ENCODE data around the gene IL31RA.
"Not testable (repeated sequence)": the region's sequence is repeated elsewhere in the genome, so short reads cannot be mapped to it uniquely, and the experiment has no call there.

The IL31RA gene

GRCh38 chr5:55925712-55926111, 74.6 kb downstream of the IL31RA start:
- DNase-seq (ENCODE audit: low read depth): no peak

- DNase-seq (ENCODE audit: low read depth): no peak
Observed at GRCh38 chr5:55926476-55926875, 75.3 kb downstream of the IL31RA start.

GRCh38 chr5:55927861-55928655, 76.9 kb downstream of the IL31RA start:
- no peak for DNase-seq (ENCODE audit: low read depth)

GRCh38 chr5:55929020-55929799, 78.1 kb downstream of the IL31RA start:
- no peak for DNase-seq (ENCODE audit: low read depth)

- DNase-seq (ENCODE audit: low read depth): no peak
Observed at GRCh38 chr5:55932700-55933099, 81.5 kb downstream of the IL31RA start.

- no peak for DNase-seq (ENCODE audit: low read depth)
Observed at GRCh38 chr5:55933377-55934114, 82.4 kb downstream of the IL31RA start.

- no peak for DNase-seq (ENCODE audit: low read depth)
Observed at GRCh38 chr5:55934115-55934613, 83.0 kb downstream of the IL31RA start.

GRCh38 chr5:55934720-55935119, 83.6 kb downstream of the IL31RA start:
- DNase-seq (ENCODE audit: low read depth): no peak

GRCh38 chr5:55935371-55935770, 84.2 kb downstream of the IL31RA start:
- DNase-seq (ENCODE audit: low read depth): no peak

- peak; percentile 82 for DNase-seq (ENCODE audit: low read depth)
Observed at GRCh38 chr5:55936100-55936693, 85.0 kb downstream of the IL31RA start.

GRCh38 chr5:55937598-55937997, 86.4 kb downstream of the IL31RA start:
- not testable (repeated sequence) for DNase-seq (ENCODE audit: low read depth)

GRCh38 chr5:55941154-55941553, 90.0 kb downstream of the IL31RA start:
- not testable (repeated sequence) for DNase-seq (ENCODE audit: low read depth)

GRCh38 chr5:55959208-55959607, 108.1 kb downstream of the IL31RA start:
- no peak for DNase-seq (ENCODE audit: low read depth)

GRCh38 chr5:55960779-55961178, 109.6 kb downstream of the IL31RA start:
- DNase-seq (ENCODE audit: low read depth): no peak

- no peak for DNase-seq (ENCODE audit: low read depth)
Observed at GRCh38 chr5:55965525-55965924, 114.4 kb downstream of the IL31RA start.

- no peak for DNase-seq (ENCODE audit: low read depth)
Observed at GRCh38 chr5:55966284-55966683, 115.1 kb downstream of the IL31RA start.

- DNase-seq (ENCODE audit: low read depth): peak; percentile 61
Observed at GRCh38 chr5:55969956-55970355, 118.8 kb downstream of the IL31RA start.
